GM18498 (cell line): ENCODE data around the gene WNT7B.

Source experiments
- ATAC-seq: cut with Tn5 transposase; IDR thresholded peaks from one replicate; pipeline ENCODE4 v1.9.1; 2021; ENCODE audit warnings: mild to moderate bottlenecking, moderate library complexity; ENCODE audit not compliant: unreplicated experiment

The WNT7B gene

GRCh38 chr22:45977003-45977411 lies at the start of gene WNT7B:
TSS of gene WNT7B (minus strand) at chr22:45977162. CDS start at chr22:45976754, 408 bp downstream.
- ATAC-seq, result no peak

- no peak for ATAC-seq
These were observed 49.3 kb upstream of the WNT7B start for GRCh38 chr22:46025973-46026898.

- no peak for ATAC-seq
These were observed 48.4 kb upstream of the WNT7B start for GRCh38 chr22:46025225-46025972.

- ATAC-seq, result no peak
These were observed 47.3 kb upstream of the WNT7B start for GRCh38 chr22:46024136-46024840.

- no peak for ATAC-seq
These were observed 46.6 kb upstream of the WNT7B start for GRCh38 chr22:46023558-46023981.

GRCh38 chr22:46022881-46023512 lies 46.0 kb upstream of the WNT7B start:
- no peak for ATAC-seq

GRCh38 chr22:46021577-46021976 lies 44.6 kb upstream of the WNT7B start:
- no peak for ATAC-seq

GRCh38 chr22:46019351-46019750 lies 42.4 kb upstream of the WNT7B start:
- no peak for ATAC-seq

GRCh38 chr22:46018859-46019258 lies 41.9 kb upstream of the WNT7B start:
- ATAC-seq, result no peak

GRCh38 chr22:46017166-46017565 lies 40.2 kb upstream of the WNT7B start:
- ATAC-seq, result no peak

GRCh38 chr22:46013460-46014416 lies 36.8 kb upstream of the WNT7B start:
- peak; percentile 74 for ATAC-seq

GRCh38 chr22:46012881-46013281 lies 35.9 kb upstream of the WNT7B start:
- no peak for ATAC-seq

- no peak for ATAC-seq
These were observed 35.4 kb upstream of the WNT7B start for GRCh38 chr22:46012182-46012880.

- no peak for ATAC-seq
These were observed 34.7 kb upstream of the WNT7B start for GRCh38 chr22:46011627-46012181.

- no peak for ATAC-seq
These were observed 34.1 kb upstream of the WNT7B start for GRCh38 chr22:46010951-46011626.

GRCh38 chr22:46010207-46010867 lies 33.4 kb upstream of the WNT7B start:
- ATAC-seq, result no peak

- ATAC-seq, result no peak
These were observed 32.8 kb upstream of the WNT7B start for GRCh38 chr22:46009730-46010129.
